Choroid plexus epithelial cell (primary cell): ENCODE measurements around the gene DHRS1.
"Not testable (repeated sequence)": the region's sequence is repeated elsewhere in the genome, so short reads cannot be mapped to it uniquely, and the experiment has no call there.

Experiments used
- DNase-seq: peaks from one replicate; pipeline ENCODE4 v3.0.0-alpha.2; 2010; ENCODE audit warnings: low read depth
- H3K4me3 ChIP-seq: 2 replicates; pipeline ENCODE4 v1.5.1; 2011; ENCODE audit warnings: low read depth, mild to moderate bottlenecking, control low read depth, low read length, moderate library complexity
- CTCF ChIP-seq: conservative IDR thresholded peaks from 2 replicates; pipeline ENCODE4 v1.5.1; 2011; ENCODE audit warnings: low read depth, mild to moderate bottlenecking, control low read depth, inconsistent platforms, low read length, moderate library complexity

The DHRS1 gene

DNA sequence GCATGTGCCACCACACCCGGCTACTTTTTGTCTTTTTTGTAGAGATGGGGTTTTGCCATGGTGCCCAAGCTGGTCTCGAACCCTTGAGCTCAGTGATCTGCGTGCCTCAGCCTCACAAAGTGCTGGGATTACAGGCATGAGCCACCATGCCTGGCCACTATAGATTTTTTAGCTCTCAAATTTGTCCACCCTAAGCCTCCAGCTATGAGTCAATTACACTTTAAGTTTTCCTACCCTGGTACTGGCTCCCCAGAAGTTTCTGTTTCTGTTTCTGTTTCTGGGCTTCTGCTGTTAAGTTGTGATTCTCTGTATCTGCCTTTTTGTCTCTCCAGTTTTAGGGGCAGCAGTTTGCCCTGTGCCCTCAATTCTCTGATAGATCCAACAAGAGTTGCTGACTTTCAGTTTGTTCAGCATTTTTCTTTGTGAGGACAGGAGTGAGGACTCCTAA is 52.8 kb downstream of the DHRS1 start:
- peak; percentile 39 for DNase-seq
- no peak for TF ChIP-seq CTCF
- no peak overlapping the region for H3K4me3 ChIP-seq

DNA sequence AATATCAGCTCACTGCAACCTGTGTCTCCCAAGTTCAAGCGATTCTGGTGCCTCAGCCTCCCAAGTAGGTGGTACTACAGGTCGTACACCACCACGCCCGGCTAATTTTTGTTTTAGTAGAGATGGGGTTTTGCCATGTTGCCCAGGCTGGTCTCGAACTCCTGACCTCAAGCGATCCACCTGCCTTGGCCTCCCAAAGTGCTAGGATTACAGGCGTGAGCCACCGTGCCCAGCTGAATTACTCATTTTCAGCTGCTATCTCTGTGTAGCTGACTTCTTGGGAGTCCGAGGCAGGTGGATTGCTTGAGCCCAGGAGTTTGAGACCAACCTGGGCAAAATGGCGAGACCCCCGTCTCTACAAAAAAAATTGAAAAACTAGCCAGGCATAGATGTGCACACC is 54.2 kb downstream of the DHRS1 start:
- H3K4me3 ChIP-seq, result not testable (repeated sequence)

GRCh38 chr14:24243336-24243836 is 56.2 kb downstream of the DHRS1 start:
- no peak for TF ChIP-seq CTCF
- DNase-seq, result peak; percentile 25
- H3K4me3 ChIP-seq, result peak overlapping the region; percentile 87

More for the DNA sequence above, 54.2 kb downstream of the DHRS1 start:
- not testable (repeated sequence) for DNase-seq

- peak; percentile 94 for DNase-seq
- H3K4me3 ChIP-seq, result peak overlapping the region; percentile 87
- TF ChIP-seq CTCF, result peak; percentile 51
These were observed 57.6 kb downstream of the DHRS1 start for GRCh38 chr14:24241829-24242443.
